Spleen (tissue), 7 donors: ENCODE results near the gene MYBPC1.

ENCODE experiments used
- CTCF ChIP-seq, 11 experiments: fragments of 200-600 bp in 7 of 11; fragments of 450-650 bp in 4 of 11; sonication (generic) in 4 of 11; IDR thresholded peaks in 8 of 11; conservative IDR thresholded peaks in 3 of 11; 1 replicate in 7 of 11; 2 replicates in 4 of 11; pipeline versions ENCODE4 v1.4.0 to v1.8.0; 2016 to 2021; ENCODE audit warnings: antibody characterized with exemption in 11 of 11, inconsistent platforms in 4 of 11, mild to moderate bottlenecking in 1 of 11
- POLR2A ChIP-seq, 3 donors: fragments of 450-650 bp; IDR thresholded peaks; one replicate each; pipeline ENCODE4 v1.5.1; 2017; ENCODE audit warnings: antibody characterized with exemption in 3 of 3, mild to moderate bottlenecking in 1 of 3
- POLR2AphosphoS5 ChIP-seq, 3 donors: sonication (generic); formaldehyde crosslinking; IDR thresholded peaks; one replicate each; pipeline ENCODE4 v1.5.1; 2017; ENCODE audit warnings: antibody characterized with exemption in 3 of 3
- donor health status: DM: no; HTN: no; CAD: no; lungs with moderate emphysema.
- donor health status: DM: no; HTN: no; CAD: no.
- donor health status: DM: no; HTN: no; CAD: no.

GRCh38 chr12:101706403-101706802 is 111.6 kb downstream of the MYBPC1 start:
- TF ChIP-seq POLR2A (IDR thresholded peaks at IDR 0.05) (no peak), CTCF (IDR thresholded peaks at IDR 0.05 in 8 of 11, conservative IDR thresholded peaks at IDR 0.05 in 3 of 11) (no peak), POLR2AphosphoS5 (IDR thresholded peaks at IDR 0.05) (no peak)
